WI38 (cell line): ENCODE data around the gene AXDND1.
"Not testable (repeated sequence)": the region's sequence is repeated elsewhere in the genome, so short reads cannot be mapped to it uniquely, and the experiment has no call there.

Experiments
- H3K4me3 ChIP-seq: 2 replicates; pipeline ENCODE4 v1.5.1; 2011; ENCODE audit warnings: low read depth, mild to moderate bottlenecking, control low read depth, low read length
- CTCF ChIP-seq: IDR thresholded peaks from 2 replicates; pipeline ENCODE4 v1.5.1; 2012; ENCODE audit warnings: low read depth, mild to moderate bottlenecking, control low read depth, low read length

AXDND1 gene

GRCh38 chr1:179447489-179447888 is 81.7 kb downstream of the AXDND1 start:
- no peak overlapping the region for H3K4me3 ChIP-seq
- TF ChIP-seq CTCF, result no peak

- H3K4me3 ChIP-seq, result no peak overlapping the region
- TF ChIP-seq CTCF, result no peak
Observed at GRCh38 chr1:179448437-179449149, 82.8 kb downstream of the AXDND1 start.

GRCh38 chr1:179459606-179460206 is 93.9 kb downstream of the AXDND1 start:
- H3K4me3 ChIP-seq, result not testable (repeated sequence)

GRCh38 chr1:179465661-179466060 is 99.9 kb downstream of the AXDND1 start:
- H3K4me3 ChIP-seq, result not testable (repeated sequence)

- no peak for TF ChIP-seq CTCF
- H3K4me3 ChIP-seq, result no peak overlapping the region
Observed at GRCh38 chr1:179474713-179475112, 108.9 kb downstream of the AXDND1 start.

GRCh38 chr1:179476484-179476883 is 110.7 kb downstream of the AXDND1 start:
- H3K4me3 ChIP-seq, result no peak overlapping the region
- no peak for TF ChIP-seq CTCF

- no peak overlapping the region for H3K4me3 ChIP-seq
- no peak for TF ChIP-seq CTCF
Observed at GRCh38 chr1:179478370-179478769, 112.6 kb downstream of the AXDND1 start.

- no peak for TF ChIP-seq CTCF
- no peak overlapping the region for H3K4me3 ChIP-seq
Observed at GRCh38 chr1:179490611-179491010, 124.8 kb downstream of the AXDND1 start.
